Fibroblast of the aortic adventitia (primary cell): ENCODE measurements around the gene MSLN. TPM values are rescaled to one million over a fixed set of nuclear protein-coding genes. Genes with fewer than 3 reads are reported as not detected.

Experiments
- DNase-seq: peaks from one replicate; pipeline ENCODE4 v3.0.0-alpha.2; 2010; ENCODE audit warnings: low read depth
- H3K4me3 ChIP-seq: 2 replicates; pipeline ENCODE4 v1.5.1; 2011; ENCODE audit warnings: low read depth, mild to moderate bottlenecking, control low read depth, low read length, moderate library complexity
- CTCF ChIP-seq: IDR thresholded peaks from 2 replicates; pipeline ENCODE4 v1.5.1; 2011; ENCODE audit warnings: mild to moderate bottlenecking, low read length, control low read depth, inconsistent platforms; ENCODE audit not compliant: insufficient read depth
- total RNA-seq: library from RNA; depleted of rRNA; stranded (reverse); fragments of >200 nt; gene quantifications from 2 replicates; pipeline ENCODE4 v1.2.3, GENCODE V29; 2012; ENCODE audit warnings: low replicate concordance

MSLN gene
- total RNA-seq, 1 donor: not detected

GRCh38 chr16:789191-789850 lies 28.8 kb downstream of the MSLN start:
- no peak for TF ChIP-seq CTCF
- no peak for DNase-seq
- peak overlapping the region; percentile 91 for H3K4me3 ChIP-seq

- TF ChIP-seq CTCF: no peak
- H3K4me3 ChIP-seq: no peak overlapping the region
- no peak for DNase-seq
Measured at GRCh38 chr16:790086-790485, 29.6 kb downstream of the MSLN start.

GRCh38 chr16:791131-791530 lies 30.6 kb downstream of the MSLN start:
- no peak for TF ChIP-seq CTCF
- DNase-seq: no peak
- H3K4me3 ChIP-seq: no peak overlapping the region

- no peak overlapping the region for H3K4me3 ChIP-seq
- TF ChIP-seq CTCF: no peak
- DNase-seq: no peak
Measured at GRCh38 chr16:792221-792995, 31.9 kb downstream of the MSLN start.

- no peak for DNase-seq
- no peak for TF ChIP-seq CTCF
- no peak overlapping the region for H3K4me3 ChIP-seq
Measured at GRCh38 chr16:793414-793813, 32.9 kb downstream of the MSLN start.

GRCh38 chr16:794091-794822 lies 33.7 kb downstream of the MSLN start:
- no peak for DNase-seq
- no peak for TF ChIP-seq CTCF
- no peak overlapping the region for H3K4me3 ChIP-seq
